ENCODE data around the gene CLTA.
A peak's percentile ranks its signal among the peaks of the same experiment; 100 is the strongest.
"Not testable (repeated sequence)": the region's sequence is repeated elsewhere in the genome, so short reads cannot be mapped to it uniquely, and the experiment has no call there.

CLTA gene

GRCh38 chr9:36158917-36159316, 31.8 kb upstream of the CLTA start:
- no peak for DNase-seq

GRCh38 chr9:36159509-36159908, 31.2 kb upstream of the CLTA start:
- DNase-seq, result not testable (repeated sequence)

- not testable (repeated sequence) for DNase-seq
These were observed 30.6 kb upstream of the CLTA start for GRCh38 chr9:36160126-36160525.

- no peak for DNase-seq
These were observed 29.5 kb upstream of the CLTA start for GRCh38 chr9:36161187-36161586.

GRCh38 chr9:36162211-36162738, 28.4 kb upstream of the CLTA start:
- DNase-seq, result no peak

GRCh38 chr9:36163049-36163785, 27.5 kb upstream of the CLTA start:
- no peak for DNase-seq

GRCh38 chr9:36163786-36164170, 26.9 kb upstream of the CLTA start:
- no peak for DNase-seq

GRCh38 chr9:36164372-36164771, 26.3 kb upstream of the CLTA start:
- DNase-seq, result no peak

GRCh38 chr9:36164989-36165388, 25.7 kb upstream of the CLTA start:
- no peak for DNase-seq

- DNase-seq, result no peak
These were observed 24.9 kb upstream of the CLTA start for GRCh38 chr9:36165826-36166167.

- peak; percentile 82 for DNase-seq
These were observed 24.4 kb upstream of the CLTA start for GRCh38 chr9:36166168-36166927.

- no peak for DNase-seq
These were observed 21.6 kb upstream of the CLTA start, which contains the start of gene CCIN for GRCh38 chr9:36169166-36169565. Gene CCIN, plus strand, starts transcription at chr9:36169388. Its CDS starts 115 bp downstream, at chr9:36169503.

GRCh38 chr9:36169708-36170107, 21.0 kb upstream of the CLTA start:
- no peak for DNase-seq

- DNase-seq, result no peak
These were observed 20.2 kb upstream of the CLTA start for GRCh38 chr9:36170531-36170930.

GRCh38 chr9:36173861-36174260, 16.9 kb upstream of the CLTA start:
- no peak for DNase-seq

- no peak for DNase-seq
These were observed 16.4 kb upstream of the CLTA start for GRCh38 chr9:36174271-36174670.

GRCh38 chr9:36174731-36175130, 16.0 kb upstream of the CLTA start:
- DNase-seq, result no peak

- not testable (repeated sequence) for DNase-seq
These were observed 15.5 kb upstream of the CLTA start for GRCh38 chr9:36175209-36175608.

GRCh38 chr9:36176496-36176895, 14.2 kb upstream of the CLTA start:
- DNase-seq, result not testable (repeated sequence)

GRCh38 chr9:36177571-36177970, 13.2 kb upstream of the CLTA start:
- no peak for DNase-seq

- DNase-seq, result not testable (repeated sequence)
These were observed 10.5 kb upstream of the CLTA start for GRCh38 chr9:36180243-36180642.

- no peak for DNase-seq
These were observed 3.3 kb upstream of the CLTA start for GRCh38 chr9:36187414-36187813.

- DNase-seq, result no peak
These were observed 2.5 kb upstream of the CLTA start for GRCh38 chr9:36188212-36188611.

GRCh38 chr9:36189976-36190375, 745 bp upstream of the CLTA start:
- no peak for DNase-seq

Data from T-helper 9 cell (primary cell).